IPS DF 6.9 (cell line): ENCODE data around the gene ERP27.

ENCODE experiments used
- DNase-seq: peaks from one replicate; pipeline ENCODE4 v3.0.0-alpha.2; 2013; ENCODE audit warnings: low read depth, low spot score
- H3K27ac ChIP-seq: one replicate; pipeline ENCODE4 v1.5.1; 2013; ENCODE audit warnings: low read length, control low read depth
- H3K27me3 ChIP-seq: 2 replicates; pipeline ENCODE4 v1.6.1; 2013; ENCODE audit warnings: mild to moderate bottlenecking, low read length; ENCODE audit not compliant: control insufficient read depth, insufficient read depth
- H3K36me3 ChIP-seq: 2 replicates; pipeline ENCODE4 v1.6.1; 2013; ENCODE audit warnings: low read length; ENCODE audit not compliant: control insufficient read depth, insufficient read depth
- H3K4me1 ChIP-seq: 2 replicates; pipeline ENCODE4 v1.6.1; 2013; ENCODE audit warnings: low read length; ENCODE audit not compliant: control insufficient read depth, insufficient read depth
- H3K4me3 ChIP-seq: 2 replicates; pipeline ENCODE4 v1.5.1; 2013; ENCODE audit warnings: mild to moderate bottlenecking, low read length
- H3K9me3 ChIP-seq: 2 replicates; pipeline ENCODE4 v1.6.1; 2013; ENCODE audit warnings: low read length, inconsistent platforms; ENCODE audit not compliant: control insufficient read depth, insufficient read depth
- WGBS: extraction: QIAGEN DNeasy Blood & Tissue Kit; methylation state at CpG from one replicate; pipeline ENCODE4 v1.1.7; 2013; ENCODE audit warnings: mixed read lengths, missing lambda C conversion rate; ENCODE audit not compliant: insufficient read length, insufficient coverage; 5-methylcytosine and 5-hydroxymethylcytosine counted together

ERP27 gene

GRCh38 chr12:14941369-14941768, 3.0 kb upstream of the ERP27 start:
- no CpG with 5 or more reads among the region's 2 CpGs for WGBS

GRCh38 chr12:14937689-14938088, 648 bp downstream of the ERP27 start:
- Histone ChIP-seq H3K36me3 (no peaks in the 10 kb centered on the region), H3K4me1 (no peaks in the 10 kb centered on the region), H3K9me3 (no peaks in the 10 kb centered on the region), H3K27ac (no peak overlapping the region), H3K4me3 (no peak overlapping the region), H3K27me3 (no peaks in the 10 kb centered on the region)
- no peak for DNase-seq
- WGBS: no CpG with 5 or more reads among the region's 1 CpG

More at GRCh38 chr12:14941369-14941768, 3.0 kb upstream of the ERP27 start:
- H3K4me1 ChIP-seq: no peaks in the 10 kb centered on the region
- H3K9me3 ChIP-seq: no peaks in the 10 kb centered on the region
- no peak for DNase-seq
- H3K36me3 ChIP-seq: no peaks in the 10 kb centered on the region
- H3K27me3 ChIP-seq: no peaks in the 10 kb centered on the region
- H3K4me3 ChIP-seq: no peak overlapping the region
- no peak overlapping the region for H3K27ac ChIP-seq

- no peak overlapping the region for H3K4me3 ChIP-seq
- WGBS: no CpG with 5 or more reads among the region's 3 CpGs
- no peaks in the 10 kb centered on the region for H3K36me3 ChIP-seq
- no peaks in the 10 kb centered on the region for H3K4me1 ChIP-seq
- no peaks in the 10 kb centered on the region for H3K27me3 ChIP-seq
- no peaks in the 10 kb centered on the region for H3K9me3 ChIP-seq
- H3K27ac ChIP-seq: no peak overlapping the region
- no peak for DNase-seq
These were observed 1.3 kb downstream of the ERP27 start for GRCh38 chr12:14937014-14937413.

- H3K4me3 ChIP-seq: no peak overlapping the region
- H3K4me1 ChIP-seq: no peaks in the 10 kb centered on the region
- H3K27me3 ChIP-seq: no peaks in the 10 kb centered on the region
- H3K9me3 ChIP-seq: no peaks in the 10 kb centered on the region
- DNase-seq: no peak
- H3K27ac ChIP-seq: no peak overlapping the region
- H3K36me3 ChIP-seq: no peaks in the 10 kb centered on the region
- WGBS: no CpG with 5 or more reads among the region's 6 CpGs
These were observed 2.0 kb downstream of the ERP27 start for GRCh38 chr12:14936224-14936861.

GRCh38 chr12:14935031-14935430, 3.3 kb downstream of the ERP27 start:
- Histone ChIP-seq H3K4me1 (no peaks in the 10 kb centered on the region), H3K27ac (no peak overlapping the region), H3K36me3 (no peaks in the 10 kb centered on the region), H3K9me3 (no peaks in the 10 kb centered on the region), H3K4me3 (no peak overlapping the region), H3K27me3 (no peaks in the 10 kb centered on the region)
- no CpG with 5 or more reads among the region's 4 CpGs for WGBS
- DNase-seq: no peak

GRCh38 chr12:14934511-14934910, 3.8 kb downstream of the ERP27 start:
- no peak for DNase-seq
- Histone ChIP-seq H3K9me3 (no peaks in the 10 kb centered on the region), H3K27ac (no peak overlapping the region), H3K27me3 (no peaks in the 10 kb centered on the region), H3K4me3 (no peak overlapping the region), H3K36me3 (no peaks in the 10 kb centered on the region), H3K4me1 (no peaks in the 10 kb centered on the region)
- WGBS: no CpG with 5 or more reads among the region's 2 CpGs

- Histone ChIP-seq H3K36me3 (no peaks in the 10 kb centered on the region), H3K4me1 (peaks cover 3% of the 10 kb centered on the region; the same call in 1 of the 2 replicates), H3K27me3 (no peaks in the 10 kb centered on the region), H3K27ac (no peak overlapping the region), H3K9me3 (no peaks in the 10 kb centered on the region), H3K4me3 (no peak overlapping the region)
- no peak for DNase-seq
- 100% methylated on average over 1 of the region's 7 CpGs for WGBS
These were observed 6.4 kb downstream of the ERP27 start for GRCh38 chr12:14931791-14932560.

GRCh38 chr12:14931359-14931758, 7.0 kb downstream of the ERP27 start:
- no peaks in the 10 kb centered on the region for H3K9me3 ChIP-seq
- H3K4me1 ChIP-seq: peaks cover 3% of the 10 kb centered on the region; the same call in 1 of the 2 replicates
- no CpG with 5 or more reads among the region's 4 CpGs for WGBS
- H3K4me3 ChIP-seq: no peak overlapping the region
- no peaks in the 10 kb centered on the region for H3K27me3 ChIP-seq
- H3K27ac ChIP-seq: no peak overlapping the region
- DNase-seq: no peak
- no peaks in the 10 kb centered on the region for H3K36me3 ChIP-seq

- DNase-seq: no peak
- Histone ChIP-seq H3K36me3 (no peaks in the 10 kb centered on the region), H3K4me3 (no peak overlapping the region), H3K9me3 (no peaks in the 10 kb centered on the region), H3K4me1 (peaks cover 3% of the 10 kb centered on the region; the same call in 1 of the 2 replicates), H3K27ac (no peak overlapping the region), H3K27me3 (no peaks in the 10 kb centered on the region)
These were observed 8.0 kb downstream of the ERP27 start for GRCh38 chr12:14930299-14930698.

- Histone ChIP-seq H3K4me1 (peaks cover 3% of the 10 kb centered on the region; the same call in 1 of the 2 replicates), H3K36me3 (no peaks in the 10 kb centered on the region), H3K27me3 (no peaks in the 10 kb centered on the region), H3K27ac (no peak overlapping the region), H3K9me3 (no peaks in the 10 kb centered on the region), H3K4me3 (no peak overlapping the region)
- DNase-seq: no peak
- WGBS: no CpG with 5 or more reads among the region's 4 CpGs
These were observed 9.4 kb downstream of the ERP27 start for GRCh38 chr12:14928931-14929330.
